Type B pancreatic cell (in vitro differentiated cells): ENCODE results near the gene NTSR2. TPM values are rescaled to one million over a fixed set of nuclear protein-coding genes. Genes with fewer than 3 reads are reported as not detected.

Experiments used
- DNase-seq: peaks from one replicate; pipeline ENCODE4 v3.0.0; 2021; ENCODE audit warnings: mixed read lengths; ENCODE audit not compliant: unreplicated experiment; ENCODE audit errors: extremely low spot score
- H3K27ac Mint-ChIP-seq: 2 replicates; pipeline ENCODE4 v1.8.0; 2021; ENCODE audit warnings: mild to moderate bottlenecking, mixed read lengths
- H3K27me3 Mint-ChIP-seq: 2 replicates; pipeline ENCODE4 v1.8.0; 2021; ENCODE audit warnings: mixed read lengths
- H3K36me3 Mint-ChIP-seq: 2 replicates; pipeline ENCODE4 v1.8.0; 2021; ENCODE audit warnings: mixed read lengths
- H3K4me1 Mint-ChIP-seq: one replicate; pipeline ENCODE4 v1.8.0; 2021; ENCODE audit warnings: mixed read lengths; ENCODE audit not compliant: unreplicated experiment
- H3K4me3 Mint-ChIP-seq: 2 replicates; pipeline ENCODE4 v1.8.0; 2021; ENCODE audit warnings: mild to moderate bottlenecking, mixed read lengths
- H3K9me3 Mint-ChIP-seq: 2 replicates; pipeline ENCODE4 v1.8.0; 2021; ENCODE audit warnings: mixed read lengths
- total RNA-seq: library from RNA; stranded (reverse); gene quantifications from 2 replicates; pipeline ENCODE4 v1.2.1, GENCODE V29; 2021; ENCODE audit warnings: low replicate concordance
- TF ChIP-seq, protein P1 (sequence below): fragments of 200-600 bp; sonication (generic); conservative IDR thresholded peaks from 2 replicates; pipeline ENCODE4 v1.5.0; 2021; ENCODE audit warnings: antibody characterized with exemption, mild to moderate bottlenecking

NTSR2 gene
- total RNA-seq, 1 donor from 2014 or later = not detected

DNA sequence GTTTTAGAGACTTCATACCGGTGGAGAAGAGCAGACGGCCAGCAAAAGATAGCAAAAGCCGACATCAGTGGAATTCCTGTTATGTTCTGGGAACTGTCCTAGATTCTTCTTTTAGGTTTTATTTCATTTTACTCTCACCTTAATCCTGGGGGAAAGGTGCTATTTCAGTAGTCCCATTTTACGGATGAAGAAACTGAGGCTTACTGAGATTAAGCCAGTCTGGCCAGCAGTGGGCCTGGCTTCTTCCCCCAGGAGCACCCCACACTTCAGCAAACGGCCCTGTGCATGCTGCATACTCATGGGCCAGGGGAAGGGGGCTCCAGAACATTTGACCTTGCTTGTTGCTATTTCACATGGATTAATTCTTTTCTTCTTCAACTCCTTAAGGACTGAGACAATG is 56.7 kb downstream of the NTSR2 start:
- H3K27me3 Mint-ChIP-seq = no peaks in the 10 kb centered on the region
- H3K4me3 Mint-ChIP-seq = no peak overlapping the region
- no peak for DNase-seq
- peaks cover 14% of the 10 kb centered on the region for H3K36me3 Mint-ChIP-seq
- H3K4me1 Mint-ChIP-seq = no peaks in the 10 kb centered on the region
- TF ChIP-seq, protein P1, sequence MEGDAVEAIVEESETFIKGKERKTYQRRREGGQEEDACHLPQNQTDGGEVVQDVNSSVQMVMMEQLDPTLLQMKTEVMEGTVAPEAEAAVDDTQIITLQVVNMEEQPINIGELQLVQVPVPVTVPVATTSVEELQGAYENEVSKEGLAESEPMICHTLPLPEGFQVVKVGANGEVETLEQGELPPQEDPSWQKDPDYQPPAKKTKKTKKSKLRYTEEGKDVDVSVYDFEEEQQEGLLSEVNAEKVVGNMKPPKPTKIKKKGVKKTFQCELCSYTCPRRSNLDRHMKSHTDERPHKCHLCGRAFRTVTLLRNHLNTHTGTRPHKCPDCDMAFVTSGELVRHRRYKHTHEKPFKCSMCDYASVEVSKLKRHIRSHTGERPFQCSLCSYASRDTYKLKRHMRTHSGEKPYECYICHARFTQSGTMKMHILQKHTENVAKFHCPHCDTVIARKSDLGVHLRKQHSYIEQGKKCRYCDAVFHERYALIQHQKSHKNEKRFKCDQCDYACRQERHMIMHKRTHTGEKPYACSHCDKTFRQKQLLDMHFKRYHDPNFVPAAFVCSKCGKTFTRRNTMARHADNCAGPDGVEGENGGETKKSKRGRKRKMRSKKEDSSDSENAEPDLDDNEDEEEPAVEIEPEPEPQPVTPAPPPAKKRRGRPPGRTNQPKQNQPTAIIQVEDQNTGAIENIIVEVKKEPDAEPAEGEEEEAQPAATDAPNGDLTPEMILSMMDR = no peak
- H3K27ac Mint-ChIP-seq = no peak overlapping the region
- no peaks in the 10 kb centered on the region for H3K9me3 Mint-ChIP-seq

- Mint-ChIP-seq H3K4me1 (no peaks in the 10 kb centered on the region), H3K27me3 (no peaks in the 10 kb centered on the region), H3K9me3 (no peaks in the 10 kb centered on the region), H3K36me3 (peaks cover 14% of the 10 kb centered on the region), H3K27ac (no peak overlapping the region), H3K4me3 (no peak overlapping the region)
- DNase-seq = no peak
- TF ChIP-seq, protein P1 = no peak
Measured at GRCh38 chr2:11612553-11613215, 57.3 kb downstream of the NTSR2 start.

DNA sequence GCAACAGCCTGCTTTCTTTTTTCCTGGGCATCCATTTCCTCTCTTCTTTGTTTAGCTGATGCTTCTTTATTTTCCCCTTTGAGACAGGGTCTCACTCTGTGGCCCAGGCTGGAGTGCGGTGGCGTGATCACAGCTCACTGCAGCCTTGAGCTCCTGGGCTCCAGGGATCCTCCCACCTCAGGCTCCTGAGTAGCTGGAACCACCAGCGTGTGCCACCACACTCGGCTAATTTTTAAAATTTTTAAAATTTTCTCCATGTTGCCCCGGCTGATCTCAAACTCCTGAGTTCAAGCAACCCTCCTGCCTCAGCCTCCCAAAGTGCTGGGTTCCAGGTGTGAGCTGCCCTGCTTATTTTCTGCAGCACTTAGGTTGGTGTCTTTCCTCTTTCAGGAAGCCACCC is 58.7 kb downstream of the NTSR2 start:
- Mint-ChIP-seq H3K27me3 (no peaks in the 10 kb centered on the region), H3K27ac (no peak overlapping the region), H3K36me3 (peaks cover 9% of the 10 kb centered on the region), H3K4me3 (no peak overlapping the region), H3K9me3 (no peaks in the 10 kb centered on the region), H3K4me1 (no peaks in the 10 kb centered on the region)
- no peak for DNase-seq
- TF ChIP-seq, protein P1 = no peak

- H3K27ac Mint-ChIP-seq = no peak overlapping the region
- peaks cover 11% of the 10 kb centered on the region for H3K36me3 Mint-ChIP-seq
- no peak for DNase-seq
- H3K4me1 Mint-ChIP-seq = no peaks in the 10 kb centered on the region
- H3K4me3 Mint-ChIP-seq = no peak overlapping the region
- no peaks in the 10 kb centered on the region for H3K9me3 Mint-ChIP-seq
- TF ChIP-seq, protein P1 = no peak
- H3K27me3 Mint-ChIP-seq = no peaks in the 10 kb centered on the region
Measured at GRCh38 chr2:11610624-11611242, 59.3 kb downstream of the NTSR2 start.

Other genes with a start within 250 kb of the NTSR2 start
- gene E2F6, start 204.0 kb downstream of the NTSR2 start, total RNA-seq = 14.2 and 19.4 TPM in 2 replicates
- gene GREB1, start 136.2 kb downstream of the NTSR2 start, total RNA-seq = 7.5 and 50.5 TPM in 2 replicates
- 20.1 and 26.8 TPM in 2 replicates for gene LPIN1, start 76.4 kb upstream of the NTSR2 start, total RNA-seq